Left lobe of liver (tissue), 2 donors: Measurements from ENCODE around the gene SIVA1. TPM values are rescaled to one million over a fixed set of nuclear protein-coding genes. Genes with fewer than 3 reads are reported as not detected.
A peak's percentile ranks its signal among the peaks of the same experiment; 100 is the strongest.

Experiments used
- ATAC-seq: fragments of 200-7000 bp; cut with Tn5 transposase; one replicate; pipeline ENCODE4 v1.9.1; 2020; ENCODE audit warnings: mild to moderate bottlenecking, moderate library complexity
- DNase-seq: peaks from one replicate; pipeline ENCODE4 v3.0.0-alpha.2; 2020; ENCODE audit warnings: low spot score
- total RNA-seq: library from RNA; stranded (reverse); gene quantifications from one replicate; pipeline ENCODE4 v1.2.1, GENCODE V29; 2021
- donor health status: DM: no; HTN: no; CAD: no; lungs with moderate emphysema.
- donor health status: DM: no; HTN: yes; CAD: no.

Gene SIVA1
- total RNA-seq, 1 donor from 2014 or later, result 50.3 TPM

DNA sequence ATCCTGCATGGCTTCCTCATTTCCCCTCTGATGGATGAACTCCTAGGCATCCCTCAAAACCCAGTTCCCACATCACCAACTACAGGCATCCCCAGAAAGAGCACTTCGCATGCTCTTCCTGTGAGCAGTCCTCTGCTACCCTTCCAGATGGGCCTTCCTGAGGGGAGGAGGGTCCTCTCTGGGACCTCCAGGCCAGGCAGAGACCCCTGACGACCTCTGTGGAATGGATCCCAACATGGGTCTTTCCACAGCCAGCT lies 40.7 kb downstream of the SIVA1 start:
- DNase-seq (no peak), ATAC-seq (no peak)

DNA sequence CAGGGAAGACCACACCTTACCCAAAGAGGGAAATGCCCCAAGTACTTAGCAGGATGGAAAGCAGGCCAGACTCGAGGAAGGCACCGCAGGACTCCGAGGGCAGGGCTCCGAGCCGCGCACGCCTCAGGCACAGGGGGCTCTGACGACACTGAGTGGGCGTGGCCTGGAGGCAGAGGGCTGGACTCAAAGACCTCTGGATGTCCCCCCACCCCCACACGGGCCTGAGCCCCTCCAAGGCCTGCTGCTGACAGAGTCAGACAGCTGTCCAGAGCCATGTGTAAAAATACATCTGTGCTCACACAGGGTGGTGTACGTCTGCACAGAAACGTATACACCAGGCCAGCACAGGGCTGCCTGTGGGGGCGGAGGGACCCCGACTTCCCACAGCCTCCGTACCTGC lies 41.2 kb downstream of the SIVA1 start:
- ATAC-seq (peak; percentile 11), DNase-seq (peak; percentile 70)

DNA sequence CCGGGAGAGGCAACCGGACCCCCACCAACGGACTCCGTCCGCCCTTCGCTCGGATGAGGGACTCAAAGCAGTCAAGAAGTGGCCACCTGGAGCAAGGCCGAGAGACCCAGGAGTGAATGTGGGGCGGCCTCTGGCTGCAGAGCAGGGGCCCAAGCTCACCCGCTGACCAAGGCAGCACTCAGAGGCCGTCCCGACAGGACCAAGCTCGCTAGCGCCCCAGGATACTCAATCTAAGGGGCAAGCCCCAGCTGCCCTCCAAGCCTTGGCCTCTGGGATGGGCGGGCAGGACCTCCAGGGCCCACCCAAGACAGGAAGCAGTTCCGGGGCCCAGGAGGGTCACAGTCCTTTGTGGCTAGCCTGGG lies 41.7 kb downstream of the SIVA1 start:
- DNase-seq, result no peak
- peak; percentile 17 for ATAC-seq

DNA sequence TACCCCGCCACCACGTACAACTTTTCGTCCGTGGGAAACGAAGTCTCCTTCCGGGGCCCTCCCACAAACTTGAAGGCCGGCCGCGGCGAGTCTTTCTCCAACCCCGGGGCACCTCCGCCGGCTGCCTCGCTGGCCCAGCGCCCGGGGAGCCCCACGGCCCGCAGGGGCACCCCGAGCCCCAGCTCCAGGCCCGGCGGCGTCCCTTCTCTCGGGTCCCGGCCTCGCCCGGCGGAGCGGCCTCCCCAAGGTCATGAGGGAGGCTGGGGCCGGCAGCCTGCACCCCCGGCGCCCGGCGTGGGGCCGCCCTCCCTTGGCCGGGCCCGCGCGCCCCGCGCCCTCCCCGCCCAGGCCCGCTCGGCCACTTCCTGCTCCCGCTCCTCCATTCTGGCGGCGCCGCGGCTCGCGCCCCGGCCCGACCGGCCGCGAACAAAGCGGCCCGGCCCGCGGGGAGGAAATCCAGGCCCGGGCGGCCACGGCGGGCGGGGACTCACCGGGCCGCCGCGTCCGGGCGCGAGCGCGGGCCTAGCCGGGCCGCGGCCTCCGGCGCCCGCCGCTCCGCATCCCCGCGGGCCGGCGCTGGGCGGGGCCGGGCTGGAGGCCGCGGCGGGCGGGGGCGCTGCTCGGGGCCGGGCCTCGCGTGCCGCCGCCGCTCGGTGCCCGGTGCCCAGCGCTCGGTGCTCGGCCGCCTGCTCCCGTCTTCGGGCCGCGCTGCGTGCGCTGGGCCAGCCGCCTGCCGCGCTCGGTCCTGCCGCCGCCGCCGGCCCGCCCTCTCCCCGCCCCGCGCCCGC lies 42.2 kb downstream of the SIVA1 start, which contains the start of gene AKT1:
TSS of gene AKT1 (minus strand) at position 756 of the 788 bp plus-strand sequence. CDS start 3,105 bp downstream, outside the sequence.
- ATAC-seq, result no peak
- no peak for DNase-seq

DNA sequence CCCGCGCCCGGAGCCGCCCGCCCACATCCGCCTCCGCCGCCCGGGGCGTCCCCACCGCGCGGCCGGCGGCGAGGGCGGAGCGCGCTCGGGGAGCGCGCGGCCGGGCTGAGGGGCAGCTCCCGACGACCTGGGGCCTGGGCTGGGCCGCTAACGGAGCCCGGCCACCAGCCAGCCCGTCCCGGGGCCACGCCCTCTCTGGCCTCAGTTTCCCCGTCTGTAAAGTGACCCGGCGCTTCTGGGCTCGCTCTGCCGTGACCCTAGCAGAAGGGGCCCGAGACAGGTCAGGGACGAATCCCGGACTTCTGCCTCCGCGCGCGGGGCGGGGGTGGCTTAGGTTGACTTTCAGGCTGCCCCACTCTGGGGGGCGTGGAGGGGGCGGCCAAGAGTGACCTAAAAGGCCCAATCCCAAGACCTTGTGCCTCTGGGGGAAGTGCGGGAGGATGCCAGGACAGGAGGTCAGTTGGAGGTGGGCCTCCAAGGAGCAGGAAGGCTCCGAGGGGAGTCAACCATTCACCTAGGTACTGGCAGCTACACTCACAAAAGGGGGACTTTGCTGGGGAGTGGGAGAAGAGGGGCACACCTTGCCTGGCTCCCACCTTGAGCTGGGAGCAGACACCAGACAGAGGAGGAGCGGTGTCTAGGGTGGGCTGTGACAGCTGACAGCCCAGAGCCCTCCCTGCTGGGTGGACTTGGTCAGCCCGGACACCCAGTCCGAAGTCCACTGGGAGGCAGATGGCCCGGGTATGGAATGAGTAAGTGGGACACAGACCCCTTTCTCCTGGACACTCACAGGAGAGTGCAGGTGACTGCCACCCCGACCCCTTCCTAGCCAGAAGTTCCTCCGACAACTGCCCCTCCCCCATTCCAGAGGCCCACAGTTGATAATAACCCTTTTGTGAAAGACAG lies 43.1 kb downstream of the SIVA1 start:
- DNase-seq, result peak; percentile 79
- peak; percentile 51 for ATAC-seq

DNA sequence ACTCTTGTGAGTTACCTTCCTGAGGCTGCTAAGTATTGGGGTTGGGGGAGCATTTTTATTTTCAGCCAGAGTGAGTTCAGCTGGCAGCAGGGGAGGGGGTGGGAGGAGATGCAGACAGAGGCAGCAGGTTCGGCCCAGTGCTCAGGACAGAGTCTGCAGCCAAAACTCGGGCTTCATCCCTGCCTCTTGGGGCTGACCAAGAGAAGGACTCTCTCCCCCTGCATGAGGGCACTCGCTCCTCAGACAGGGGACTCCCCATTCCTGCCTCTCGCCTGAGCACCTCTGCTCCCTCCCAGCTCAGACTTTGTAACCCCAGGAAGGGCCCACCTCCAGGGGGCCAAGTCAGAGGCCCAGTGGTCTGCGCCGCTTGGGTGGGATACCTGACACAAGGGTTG lies 43.7 kb downstream of the SIVA1 start:
- no peak for DNase-seq
- ATAC-seq, result no peak

DNA sequence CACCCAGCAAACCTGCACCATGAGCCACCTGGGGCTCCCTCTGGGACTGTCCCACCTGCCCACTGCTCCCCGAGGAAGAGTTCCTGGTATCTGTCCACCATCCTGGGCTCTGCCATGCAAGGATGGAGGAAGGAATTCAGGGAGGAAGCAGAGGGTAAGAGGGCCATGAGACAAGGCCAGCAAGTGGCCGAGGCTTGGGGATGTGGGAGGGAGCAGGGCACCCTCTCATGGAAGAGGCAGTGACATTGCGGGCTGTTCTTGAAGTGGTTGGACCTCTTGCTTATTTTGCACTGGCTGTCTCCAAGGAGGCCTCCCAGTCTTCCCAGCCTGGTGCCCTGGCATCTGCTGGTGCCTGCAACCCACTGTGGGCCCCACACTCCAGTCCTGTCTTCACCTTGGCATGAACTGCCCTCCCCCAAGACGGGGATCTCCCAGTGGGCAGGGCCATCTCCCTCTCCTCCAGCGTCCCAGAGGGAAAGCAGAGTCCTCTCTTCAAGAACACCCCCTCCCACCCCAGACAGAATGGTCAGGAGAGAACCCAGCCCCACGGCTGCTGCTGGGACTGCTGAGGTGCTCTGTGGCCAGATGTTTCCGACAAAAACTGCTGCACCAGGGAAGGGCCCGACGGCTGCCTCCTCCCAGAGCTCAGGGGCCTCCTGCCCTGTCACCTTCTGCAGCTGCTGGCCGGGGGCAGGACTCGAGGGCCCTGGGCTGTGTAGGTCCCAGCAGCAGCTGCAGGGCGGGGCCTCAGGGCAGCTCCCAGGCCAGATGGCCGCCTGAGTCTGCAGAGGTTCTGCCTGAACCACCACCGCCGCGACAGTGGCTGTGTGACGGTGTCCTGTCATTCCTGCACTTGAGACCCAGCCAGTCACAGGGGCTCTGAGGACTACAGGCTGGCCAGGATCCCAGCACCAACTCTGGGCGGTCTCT lies 44.4 kb downstream of the SIVA1 start:
- DNase-seq, result no peak
- no peak for ATAC-seq

DNA sequence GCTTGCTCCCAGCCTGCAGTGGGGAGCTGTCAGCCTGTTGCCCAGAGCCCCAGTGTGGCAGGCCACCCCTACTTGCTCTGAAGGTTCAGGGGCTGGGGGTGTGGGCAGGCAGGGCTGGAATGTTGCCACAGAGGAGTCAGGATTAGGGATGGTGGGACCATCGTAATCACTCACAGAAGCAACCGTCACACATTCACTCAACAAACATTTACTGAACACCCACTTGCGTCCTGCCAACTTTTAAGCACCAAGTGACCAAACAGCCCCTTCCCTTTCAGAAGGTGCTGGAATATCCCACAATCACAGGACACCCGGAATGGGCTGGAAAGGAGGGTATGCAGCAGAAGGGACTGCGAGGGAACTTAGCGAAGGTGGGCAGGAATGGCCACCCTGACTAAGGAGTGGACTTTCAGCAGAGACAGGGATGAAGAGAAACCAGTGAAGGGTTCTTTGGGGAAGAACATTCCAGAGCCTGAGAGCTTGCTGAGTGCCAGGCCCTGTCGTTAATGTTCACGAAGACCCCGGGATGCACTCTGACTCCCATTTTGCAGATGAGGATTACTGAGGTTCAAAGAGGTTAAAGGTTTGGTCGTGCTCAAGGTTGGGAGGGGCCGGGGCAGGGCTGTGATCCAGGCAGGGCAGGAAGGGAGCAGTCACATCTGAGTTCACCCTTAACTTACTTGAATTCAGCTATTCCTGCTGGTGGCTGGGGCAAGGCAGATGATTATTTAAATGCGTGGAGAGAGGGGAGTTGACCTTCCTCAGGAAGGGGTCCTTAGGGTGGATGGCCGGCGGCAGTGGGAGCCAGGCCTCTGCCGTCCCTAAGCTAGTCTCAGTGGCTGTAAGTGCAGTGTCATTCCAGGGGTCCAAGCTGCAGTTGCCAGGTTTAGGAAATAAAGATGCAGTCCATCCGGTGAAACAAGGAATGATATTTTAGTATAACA lies 45.6 kb downstream of the SIVA1 start:
- DNase-seq (no peak), ATAC-seq (no peak)

DNA sequence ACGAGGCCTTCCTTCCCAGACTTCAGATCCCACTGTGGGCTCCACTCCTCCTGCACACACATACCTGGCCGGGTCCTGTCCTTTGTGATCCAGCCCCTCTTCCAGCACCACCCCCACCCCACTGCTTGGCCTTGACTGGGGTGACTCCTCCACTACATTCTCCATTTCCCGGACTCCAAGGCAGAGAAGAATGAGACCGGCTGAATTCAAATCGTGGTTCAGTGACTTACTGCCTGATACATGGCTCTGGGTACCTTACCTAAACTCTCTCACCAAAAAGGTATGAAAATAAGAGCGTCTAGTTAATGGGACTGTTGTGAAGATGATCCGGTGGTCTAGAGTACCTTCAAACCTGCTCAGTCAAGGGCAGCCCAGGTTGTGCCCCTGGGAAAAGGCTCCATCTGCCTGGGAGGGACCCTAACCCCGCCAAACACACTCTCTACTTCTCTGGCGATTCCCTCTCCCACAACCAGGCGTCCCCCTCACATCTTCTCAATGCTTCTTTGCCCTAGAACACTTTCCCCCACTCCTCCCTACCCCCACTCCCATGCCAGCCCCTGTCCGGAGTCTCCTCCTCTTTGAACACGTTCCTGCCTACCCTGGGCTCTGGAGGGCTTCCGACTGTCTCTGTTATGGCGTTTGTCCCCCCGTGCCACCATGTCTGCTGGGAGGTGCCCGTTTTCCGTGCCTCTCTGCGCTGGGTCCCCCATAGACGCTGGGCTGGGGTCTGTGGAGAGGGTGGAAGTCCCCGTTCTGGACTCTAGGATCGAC lies 46.5 kb downstream of the SIVA1 start:
- ATAC-seq (no peak), DNase-seq (no peak)

DNA sequence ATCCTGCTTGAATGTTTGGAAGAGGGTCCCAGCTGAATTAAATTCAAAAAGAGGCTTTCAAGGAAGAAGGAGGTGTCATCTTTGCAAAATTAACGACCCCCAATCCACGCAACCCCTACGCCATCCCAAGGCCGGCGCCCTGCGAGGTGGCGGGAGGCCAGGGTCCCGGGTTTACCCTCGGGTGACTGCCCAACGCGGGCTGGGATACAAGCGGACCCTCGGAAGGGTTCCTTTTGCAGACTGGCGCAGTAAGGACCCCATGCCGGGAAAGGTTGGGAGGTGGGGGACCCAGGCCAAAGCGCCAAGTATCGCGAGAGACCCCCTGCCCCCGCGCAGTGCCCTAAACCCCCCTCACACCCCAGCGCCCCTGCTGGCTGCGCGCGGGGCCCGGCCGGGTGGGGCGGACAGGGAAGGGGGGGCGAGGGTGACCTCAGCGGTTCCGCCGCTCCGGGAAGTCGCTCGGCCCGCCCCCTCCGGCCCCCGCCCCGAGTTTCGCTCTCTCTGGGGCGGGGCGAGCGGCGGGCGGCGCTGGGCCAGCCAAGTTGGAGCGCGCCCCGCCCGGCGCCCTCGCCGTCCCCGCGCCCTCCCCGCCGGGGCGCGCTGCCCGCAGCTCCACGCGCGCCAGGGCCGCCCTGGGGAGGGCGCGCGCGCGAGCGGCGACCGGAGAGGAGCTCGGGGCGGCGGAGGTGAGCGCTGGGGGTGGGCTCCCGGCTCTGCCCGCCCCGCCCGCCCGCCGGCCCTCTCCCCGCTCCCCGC lies 47.2 kb downstream of the SIVA1 start:
- ATAC-seq, result peak; percentile 67

DNA sequence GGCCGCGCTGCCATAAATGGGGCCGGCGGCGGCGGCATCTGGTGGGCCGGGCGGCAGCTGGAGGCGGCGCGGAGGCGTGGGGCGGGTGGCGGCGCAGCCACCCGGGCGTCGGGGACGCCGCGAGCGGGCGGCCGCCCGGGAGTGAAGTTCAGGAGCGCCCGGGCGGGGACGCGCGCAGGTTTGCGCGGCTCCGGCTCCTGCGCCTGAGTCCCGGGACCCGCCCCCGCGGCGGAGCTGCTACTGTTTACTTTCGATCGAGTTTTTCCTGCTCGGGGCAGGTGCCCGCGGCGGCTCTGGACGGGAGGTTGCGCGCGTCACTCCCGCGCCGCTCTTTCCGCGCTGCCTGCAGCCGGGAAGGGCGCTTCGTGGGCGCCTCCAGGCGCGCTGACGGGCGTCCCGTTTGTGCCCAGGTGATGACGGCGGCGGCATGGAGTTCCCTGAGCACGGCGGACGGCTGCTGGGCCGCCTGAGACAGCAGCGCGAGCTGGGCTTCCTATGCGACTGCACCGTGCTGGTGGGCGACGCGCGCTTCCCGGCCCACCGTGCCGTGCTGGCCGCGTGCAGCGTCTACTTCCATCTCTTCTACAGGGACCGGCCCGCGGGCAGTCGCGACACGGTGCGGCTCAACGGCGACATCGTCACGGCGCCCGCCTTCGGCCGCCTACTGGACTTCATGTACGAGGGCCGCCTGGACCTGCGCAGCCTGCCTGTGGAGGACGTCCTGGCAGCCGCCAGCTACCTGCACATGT lies 48.0 kb downstream of the SIVA1 start, which contains the start of gene ZBTB42:
TSS of gene ZBTB42 (plus strand) at position 331 of the 749 bp plus-strand sequence. CDS start at position 428, 97 bp downstream.
- peak; percentile 75 for ATAC-seq
- peak; percentile 91 for DNase-seq

More for the DNA sequence above, 47.2 kb downstream of the SIVA1 start:
- peak; percentile 87 for DNase-seq

DNA sequence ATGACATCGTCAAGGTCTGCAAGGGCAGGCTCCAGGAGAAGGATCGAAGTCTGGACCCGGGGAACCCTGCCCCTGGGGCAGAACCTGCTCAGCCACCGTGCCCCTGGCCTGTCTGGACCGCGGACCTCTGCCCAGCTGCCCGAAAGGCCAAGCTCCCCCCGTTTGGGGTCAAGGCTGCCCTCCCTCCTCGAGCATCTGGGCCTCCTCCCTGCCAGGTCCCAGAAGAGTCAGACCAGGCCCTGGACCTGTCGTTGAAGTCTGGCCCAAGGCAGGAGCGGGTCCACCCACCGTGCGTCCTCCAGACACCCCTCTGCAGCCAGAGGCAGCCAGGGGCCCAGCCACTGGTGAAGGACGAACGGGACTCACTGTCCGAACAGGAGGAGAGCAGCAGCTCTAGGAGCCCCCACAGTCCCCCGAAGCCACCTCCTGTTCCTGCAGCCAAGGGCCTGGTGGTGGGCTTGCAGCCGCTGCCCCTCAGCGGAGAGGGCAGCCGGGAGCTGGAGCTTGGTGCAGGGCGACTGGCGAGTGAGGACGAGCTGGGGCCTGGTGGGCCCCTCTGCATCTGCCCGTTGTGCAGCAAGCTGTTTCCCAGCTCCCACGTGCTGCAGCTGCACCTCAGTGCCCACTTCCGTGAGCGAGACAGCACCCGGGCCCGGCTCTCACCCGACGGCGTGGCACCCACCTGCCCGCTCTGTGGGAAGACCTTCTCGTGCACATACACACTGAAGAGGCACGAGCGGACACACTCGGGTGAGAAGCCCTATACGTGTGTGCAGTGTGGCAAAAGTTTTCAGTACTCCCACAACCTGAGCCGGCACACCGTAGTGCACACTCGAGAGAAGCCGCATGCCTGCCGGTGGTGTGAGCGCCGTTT lies 48.8 kb downstream of the SIVA1 start:
- ATAC-seq, result no peak

DNA sequence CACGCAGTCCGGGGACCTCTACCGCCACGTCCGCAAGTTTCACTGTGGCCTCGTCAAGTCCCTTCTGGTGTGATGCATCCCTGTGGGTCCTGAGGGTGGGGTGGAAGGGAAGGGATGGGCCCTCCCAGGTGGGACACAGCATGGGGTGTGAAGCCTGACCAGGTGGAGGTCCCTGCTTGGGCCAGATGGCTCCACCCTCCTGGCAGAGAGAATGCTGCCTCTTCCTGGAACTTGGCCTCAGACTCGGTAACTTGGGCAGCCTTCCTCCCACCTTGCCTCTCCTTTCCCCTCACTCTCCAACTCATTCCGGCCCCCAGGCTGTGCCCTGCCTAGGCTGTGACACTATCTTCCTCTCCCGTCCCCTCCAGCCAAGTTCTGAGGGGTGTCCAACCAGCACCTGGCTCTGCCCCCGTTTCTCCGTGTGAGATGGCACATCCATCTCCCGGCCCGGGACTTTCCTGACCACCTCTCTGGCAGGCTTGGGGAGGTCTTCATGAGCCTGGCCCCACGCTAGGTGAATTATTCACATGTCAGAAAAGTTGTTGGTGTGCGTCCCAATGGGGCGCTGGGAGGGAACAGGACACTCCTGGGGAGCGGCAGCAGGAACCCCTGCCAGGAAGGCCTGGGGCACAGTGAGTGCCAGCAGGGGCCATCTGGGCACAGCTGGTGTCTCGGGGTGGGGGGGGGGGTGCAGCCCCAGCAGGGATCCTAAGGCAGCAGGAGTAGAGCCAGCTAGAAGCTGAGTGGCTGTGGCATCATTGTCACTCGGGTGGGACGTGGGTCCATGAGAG lies 49.6 kb downstream of the SIVA1 start:
- ATAC-seq, result no peak
- no peak for DNase-seq

More for the DNA sequence above, 48.8 kb downstream of the SIVA1 start:
- no peak for DNase-seq

DNA sequence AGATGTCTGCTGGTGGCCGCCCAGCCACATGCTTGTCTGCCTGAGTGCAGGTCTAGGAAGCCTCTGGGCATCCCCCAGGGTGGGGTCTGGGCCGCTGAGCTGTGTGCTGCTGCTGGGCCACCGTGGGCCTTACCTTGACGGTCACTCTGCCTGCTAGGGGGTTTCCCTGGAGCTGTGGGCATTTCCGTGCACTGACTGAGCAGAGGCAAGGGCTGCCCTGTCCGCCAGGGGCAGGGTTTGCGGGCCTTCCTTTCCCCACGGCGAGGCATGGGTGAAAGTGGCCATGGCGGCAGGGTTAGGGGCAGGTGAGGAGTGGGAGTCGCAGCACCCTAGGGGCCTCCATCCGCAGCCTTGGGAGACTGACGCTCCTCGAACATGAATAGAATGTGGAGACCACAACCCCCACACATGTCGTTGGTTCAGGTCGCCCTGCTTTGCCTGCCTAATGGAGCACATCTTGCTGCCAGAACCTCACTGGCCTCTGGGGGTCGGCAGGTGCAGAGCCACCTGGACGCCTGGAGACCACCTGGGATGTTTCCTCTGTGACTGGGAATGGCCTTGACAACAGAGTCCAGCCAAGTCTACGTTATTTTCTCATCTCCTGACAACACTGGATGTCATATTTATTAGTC lies 50.4 kb downstream of the SIVA1 start:
- no peak for DNase-seq

DNA sequence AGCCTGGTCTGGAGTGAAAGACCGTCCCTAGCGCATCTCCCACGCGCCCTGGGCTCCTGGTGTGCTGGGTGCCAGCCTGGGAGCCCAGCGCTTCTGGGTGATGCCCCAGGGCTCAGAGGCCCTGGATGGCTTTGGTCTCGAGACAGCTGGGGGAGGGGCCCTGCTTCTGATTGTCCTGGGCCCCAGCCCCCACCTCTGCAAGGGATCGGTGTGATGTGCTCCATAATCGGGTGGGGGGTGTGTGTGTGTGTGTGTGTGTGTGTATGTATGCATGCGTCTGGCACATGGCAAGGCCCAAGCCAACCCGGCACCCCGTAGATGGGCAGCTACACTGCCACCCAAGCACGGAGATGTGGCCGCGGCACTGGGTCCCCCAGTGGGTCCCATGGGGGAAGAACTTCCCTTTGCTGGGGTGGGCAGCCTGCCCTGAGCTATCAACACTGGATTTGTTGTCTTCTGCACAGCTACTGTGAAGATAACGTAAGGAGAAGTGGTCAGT lies 51.0 kb downstream of the SIVA1 start:
- ATAC-seq (no peak), DNase-seq (no peak)

More for the DNA sequence above, 50.4 kb downstream of the SIVA1 start:
- ATAC-seq, result no peak
